Hematopoietic multipotent progenitor cell treated with erythropoietin and hydrocortisone succinate and interleukin-3 and kit ligand, for 8 days (in vitro differentiated cells): Measurements from ENCODE around the gene TPSD1.

Source experiments
- DNase-seq: peaks from one replicate; pipeline ENCODE4 v3.0.0-alpha.2; 2015

TPSD1 gene

GRCh38 chr16:1301562-1301961 is 45.7 kb downstream of the TPSD1 start:
- DNase-seq, result no peak

- no peak for DNase-seq
These were observed 50.0 kb downstream of the TPSD1 start for GRCh38 chr16:1305823-1306222.

GRCh38 chr16:1306334-1306733 is 50.5 kb downstream of the TPSD1 start:
- no peak for DNase-seq

DNA sequence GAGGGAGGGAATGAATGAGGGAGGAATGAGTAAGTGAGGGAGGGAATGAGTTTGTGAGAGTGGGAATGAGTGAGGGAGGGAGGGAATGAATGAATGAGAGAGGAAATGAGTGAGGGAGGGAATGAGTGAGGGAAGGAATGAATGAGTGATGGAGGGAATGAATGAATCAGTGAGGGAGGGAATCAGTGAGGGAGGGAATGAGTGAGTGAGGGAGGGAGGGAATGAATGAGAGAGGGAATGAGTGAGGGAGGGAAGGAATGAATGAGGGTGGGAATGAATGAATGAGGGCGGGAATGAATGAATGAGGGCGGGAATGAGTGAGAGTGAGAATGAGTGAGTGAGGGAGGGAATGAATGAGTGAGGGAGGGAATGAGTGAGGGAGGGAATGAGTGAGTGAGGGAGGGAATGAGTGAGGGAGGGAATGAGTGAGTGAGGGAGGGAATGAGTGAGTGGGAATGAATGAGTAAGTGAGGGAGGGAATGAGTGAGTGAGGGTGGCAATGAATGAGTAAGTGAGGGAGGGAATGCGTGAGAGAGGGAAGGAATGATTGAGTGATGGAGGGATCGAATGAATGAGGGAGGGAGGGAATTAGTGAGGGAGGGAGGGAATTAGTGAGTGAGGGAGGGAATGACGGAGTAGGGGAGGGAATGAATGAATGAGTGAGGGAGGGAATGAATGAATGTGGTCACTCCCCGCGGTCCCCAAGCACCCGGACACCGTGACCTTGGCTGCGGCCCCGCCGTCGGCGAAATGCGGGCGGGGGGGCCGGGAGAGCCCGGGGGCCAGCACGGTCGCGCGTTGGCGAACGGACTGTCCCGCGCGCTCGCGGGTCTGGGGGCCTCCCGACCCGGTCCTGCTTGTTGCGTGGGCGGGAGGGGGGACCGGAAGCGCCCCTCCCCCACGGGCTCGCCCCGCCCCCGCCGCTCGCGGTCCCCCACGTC is 52.4 kb downstream of the TPSD1 start:
- DNase-seq, result peak; percentile 56
